K562 (cell line): ENCODE data around the gene CHRNB4. TPM values are rescaled to one million over a fixed set of nuclear protein-coding genes. Genes with fewer than 3 reads are reported as not detected.
A peak's percentile ranks its signal among the peaks of the same experiment; 100 is the strongest.

Source experiments
- ATAC-seq: fragments of 200-7000 bp; cut with Tn5 transposase; 3 replicates; pipeline ENCODE4 v1.9.1; 2020; ENCODE audit warnings: moderate library complexity
- BruUV-seq: library from RNA; stranded (reverse); fragments of 400-500 nt; replicated peaks from 2 replicates; lab custom pipeline; 2021; lab: Mats Ljungman, UMichigan
- CTCF ChIA-PET: fragments of 300-600 bp; formaldehyde crosslinking; extraction: SDS; loops from one replicate; lab custom pipeline; 2021; ENCODE audit warnings: low intra/inter-chr PET ratio; lab: Yijun Ruan, JAX
- POLR2A ChIA-PET: fragments of 300-600, 350-650 bp; sonication (Branson Sonifier 250); formaldehyde crosslinking; extraction: SDS; loops from one replicate; lab custom pipeline; 2021; ENCODE audit warnings: antibody characterized with exemption, inconsistent platforms; lab: Yijun Ruan, JAX
- DNase-seq, 4 experiments: peaks; one replicate each; pipeline versions ENCODE4 v3.0.0 to v3.0.0-alpha.2; 2011 to 2018; ENCODE audit warnings: low spot score in 3 of 4, mixed read lengths in 3 of 4; ENCODE audit errors: extremely low read depth in 1 of 4
- FAIRE-seq: peaks from 2 replicates; lab custom pipeline; 2011; peaks lifted over from hg19 to GRCh38; lab: Jason Lieb, UNC
- H2AFZ ChIP-seq: 2 replicates; pipeline ENCODE4 v1.6.0; 2011; ENCODE audit warnings: low read depth, low read length, control low read depth, inconsistent platforms
- H3K27ac ChIP-seq: fragments of 200-600 bp; 3 replicates; pipeline ENCODE4 v1.8.0; 2011; ENCODE audit warnings: low read depth, mild to moderate bottlenecking, control low read depth, inconsistent platforms, low read length, moderate library complexity, mixed read lengths; ENCODE audit errors: extremely low read depth
- H3K27me3 ChIP-seq, 2 experiments: fragments of 300-600 bp in 1 of 2; 2 replicates in 1 of 2; 3 replicates in 1 of 2; pipeline versions ENCODE4 v1.6.0 to v1.8.0; 2011; ENCODE audit warnings: inconsistent platforms in 2 of 2, low read length in 2 of 2, mild to moderate bottlenecking in 1 of 2, mixed read lengths in 1 of 2, moderate library complexity in 1 of 2; ENCODE audit not compliant: control insufficient read depth in 2 of 2, insufficient read depth in 2 of 2
- H3K36me3 ChIP-seq: fragments of 300-600 bp; 3 replicates; pipeline ENCODE4 v1.8.0; 2011; ENCODE audit warnings: mild to moderate bottlenecking, low read length, inconsistent platforms; ENCODE audit not compliant: control insufficient read depth, insufficient read depth
- H3K4me1 ChIP-seq, 2 experiments: fragments of 200-600 bp in 1 of 2; replicated peaks in 1 of 2; 2 replicates in 1 of 2; 3 replicates in 1 of 2; pipeline versions ENCODE4 v1.5.1 to v1.8.0; 2011; ENCODE audit warnings: inconsistent platforms in 2 of 2, low read length in 2 of 2, mild to moderate bottlenecking in 1 of 2, mixed read lengths in 1 of 2, moderate library complexity in 1 of 2; ENCODE audit not compliant: control insufficient read depth in 2 of 2, insufficient read depth in 2 of 2
- H3K4me2 ChIP-seq: 2 replicates; pipeline ENCODE4 v1.6.1; 2011; ENCODE audit warnings: low read length, control low read depth, inconsistent platforms, mixed read lengths; ENCODE audit not compliant: insufficient read depth
- H3K4me3 ChIP-seq: fragments of 200-600 bp; sonication (generic), shearing (Covaris generic); 2 replicates; pipeline ENCODE4 v1.5.1; 2016; ENCODE audit warnings: control low read depth, inconsistent platforms
- H3K79me2 ChIP-seq: fragments of 200-600 bp; 3 replicates; pipeline ENCODE4 v1.8.0; 2011; ENCODE audit warnings: low read length, inconsistent platforms; ENCODE audit not compliant: control insufficient read depth, insufficient read depth
- H3K9ac ChIP-seq, 2 experiments: 2 replicates each; pipeline versions ENCODE4 v1.6.0 to v1.6.1; 2011; ENCODE audit warnings: low read depth in 2 of 2, low read length in 2 of 2, control low read depth in 1 of 2, inconsistent platforms in 1 of 2, mild to moderate bottlenecking in 1 of 2, mixed read lengths in 1 of 2; ENCODE audit not compliant: insufficient read depth in 1 of 2
- H3K9me1 ChIP-seq: one replicate; pipeline ENCODE4 v1.6.0; 2011; ENCODE audit warnings: inconsistent platforms, mild to moderate bottlenecking, low read length, moderate library complexity; ENCODE audit not compliant: control insufficient read depth, insufficient read depth
- H3K9me3 ChIP-seq: replicated peaks from 2 replicates; pipeline ENCODE4 v1.5.1; 2011; ENCODE audit warnings: low read depth, low read length, inconsistent platforms; ENCODE audit not compliant: control insufficient read depth, insufficient read depth
- H4K20me1 ChIP-seq: replicated peaks from 2 replicates; pipeline ENCODE4 v1.6.1; 2011; ENCODE audit warnings: low read length, inconsistent platforms, mixed read lengths; ENCODE audit not compliant: control insufficient read depth, insufficient read depth
- C11orf30 ChIP-seq: fragments of 450-650 bp; IDR thresholded peaks from 2 replicates; pipeline ENCODE4 v1.6.1; 2016; ENCODE audit warnings: low read depth, mild to moderate bottlenecking
- CEBPB ChIP-seq: fragments of 450-650 bp; IDR thresholded peaks from 2 replicates; pipeline ENCODE4 v1.6.1; 2016; ENCODE audit warnings: missing genetic modification characterization, missing compliant biosample characterization
- MAFF ChIP-seq: IDR thresholded peaks from 2 replicates; pipeline ENCODE4 v1.6.1; 2012; ENCODE audit warnings: low read length, improper control_type of control experiment
- MAFG ChIP-seq: fragments of 450-650 bp; conservative IDR thresholded peaks from 2 replicates; pipeline ENCODE4 v1.6.1; 2016; ENCODE audit warnings: missing genetic modification characterization, missing compliant biosample characterization
- MAFK ChIP-seq: IDR thresholded peaks from 2 replicates; pipeline ENCODE4 v1.6.1; 2011; ENCODE audit warnings: low read length, improper control_type of control experiment
- NFE2 ChIP-seq: IDR thresholded peaks from 2 replicates; pipeline ENCODE4 v1.6.1; 2014; ENCODE audit warnings: antibody characterized with exemption, low read depth
- NFE2L1 ChIP-seq: fragments of 450-650 bp; IDR thresholded peaks from 2 replicates; pipeline ENCODE4 v1.6.1; 2016; ENCODE audit warnings: missing genetic modification characterization, low read depth, mild to moderate bottlenecking, missing compliant biosample characterization, moderate library complexity, borderline replicate concordance
- POU5F1 ChIP-seq: fragments of 150-350 bp; IDR thresholded peaks from 2 replicates; pipeline ENCODE4 v1.6.1; 2014; ENCODE audit warnings: borderline replicate concordance, low read length, low read depth, mild to moderate bottlenecking; ENCODE audit not compliant: partially characterized antibody
- RCOR1 ChIP-seq, 2 experiments: IDR thresholded peaks; 2 replicates each; pipeline ENCODE4 v1.6.1; 2012; ENCODE audit warnings: low read depth in 2 of 2, low read length in 2 of 2, borderline replicate concordance in 1 of 2, improper control_type of control experiment in 1 of 2
- RUNX1 ChIP-seq: sonication (generic); IDR thresholded peaks from 2 replicates; pipeline ENCODE4 v1.6.1; 2016; ENCODE audit warnings: antibody characterized with exemption, low read depth
- SIX5 ChIP-seq, 2 experiments: IDR thresholded peaks; 2 replicates each; pipeline ENCODE4 v1.6.1; 2011; ENCODE audit warnings: low read length in 2 of 2, borderline replicate concordance in 1 of 2, low read depth in 1 of 2, mild to moderate bottlenecking in 1 of 2, moderate library complexity in 1 of 2; ENCODE audit not compliant: insufficient read depth in 1 of 2
- ZNF184 ChIP-seq: sonication (generic); formaldehyde crosslinking; IDR thresholded peaks from 2 replicates; pipeline ENCODE4 v1.5.0; 2020; ENCODE audit warnings: missing genetic modification reagents
- ZNF316 ChIP-seq: fragments of 450-650 bp; IDR thresholded peaks from 2 replicates; pipeline ENCODE4 v1.6.1; 2016
- WGBS: fragments of 100-300 bp; shearing (Covaris generic); methylation state at CpG from one replicate; pipeline ENCODE4 v1.1.6; 2016; ENCODE audit warnings: low coverage, mixed read lengths; ENCODE audit not compliant: insufficient coverage; ENCODE audit errors: missing lambda C conversion rate; 5-methylcytosine and 5-hydroxymethylcytosine counted together
- in situ Hi-C: fragments of 300-500 bp; cut with MboI; formaldehyde crosslinking; loops from 4 replicates; pipeline ENCODE4 v1.15.0; 2018; ENCODE audit warnings: inconsistent platforms, mixed read lengths
- intact Hi-C: fragments of 100-400 bp; cut with micrococcal nuclease; formaldehyde crosslinking; loops from 2 replicates; pipeline ENCODE4 v1.14.2; 2022
- polyA plus RNA-seq, 8 experiments: library from polyadenylated mRNA; depleted of rRNA in 4 of 8; stranded (reverse) in 5 of 8; unstranded in 3 of 8; fragments of >200 nt; fragmentation: Nextera tagmentation in 2 of 8; fragmentation: Illumina TruSeq in 1 of 8; extraction: Ambion mirVana in 2 of 8; extraction: Trizol in 1 of 8; gene quantifications; 2 replicates each; pipeline versions ENCODE4 v1.2.1 to v1.2.3, GENCODE V29; 2011 to 2014; ENCODE audit warnings: inconsistent platforms in 1 of 8, missing spikeins in 1 of 8
- total RNA-seq, 7 experiments: library from RNA; depleted of rRNA in 6 of 7; stranded (reverse); fragments of >200 nt in 6 of 7; fragmentation: Illumina TruSeq in 2 of 7; extraction: Trizol in 2 of 7; gene quantifications; 2 replicates each; pipeline versions ENCODE4 v1.2.1 to v1.2.3, GENCODE V29; 2011 to 2021; ENCODE audit warnings: low replicate concordance in 1 of 7

CHRNB4 gene
- total and polyA plus RNA-seq, 9 of the 15 experiments (the other 6 are each of a cell fraction or from before 2014, with no cell fraction given) = 0.08 to 0.18 TPM; not detected in 7

GRCh38 chr15:78673476-78673875 lies 32.5 kb upstream of the CHRNB4 start:
- DNase-seq (no peak), FAIRE-seq (no peak), ATAC-seq (no peak)
- no peaks in the 10 kb centered on the region; a peak in 2 of 5 replicates for H3K4me1 ChIP-seq
- intact Hi-C loops (no loop called here), in situ Hi-C loops (no loop called here)
- H4K20me1 ChIP-seq = no peaks in the 10 kb centered on the region
- no peak for TF ChIP-seq SIX5 (IDR thresholded peaks at IDR 0.05; ENCODE audit: borderline replicate concordance in 1 of 2, insufficient read depth in 1 of 2, low read depth in 1 of 2, low read length in 2 of 2)
- no peaks in the 10 kb centered on the region for H3K9me3 ChIP-seq
- H3K4me3 ChIP-seq = no peak overlapping the region
- no peak overlapping the region for H3K4me2 ChIP-seq
- H3K9me1 ChIP-seq = no peaks in the 10 kb centered on the region
- H3K36me3 ChIP-seq = no peaks in the 10 kb centered on the region
- POLR2A ChIA-PET = no interaction called here
- CTCF ChIA-PET = no interaction called here
- no TSS peak for BruUV-seq
- H3K27ac ChIP-seq = no peak overlapping the region
- H2AFZ ChIP-seq = no peak overlapping the region
- 7% methylated on average over 4 of the region's 4 CpGs for WGBS
- H3K79me2 ChIP-seq = no peaks in the 10 kb centered on the region
- H3K27me3 ChIP-seq = peaks cover 2 to 22% of the 10 kb centered on the region in 2 experiments
- no peak overlapping the region for H3K9ac ChIP-seq

- ChIA-PET POLR2A (interaction anchor here (0.5 kb wide), 1 partner anchor 19 kb away, joined by 3 read pairs; no protein-coding TSS in a partner anchor), CTCF (no interaction called here)
- FAIRE-seq = peak; percentile 63
Measured at GRCh38 chr15:78672285-78673014, 31.4 kb upstream of the CHRNB4 start.

More at GRCh38 chr15:78672285-78673014, 31.4 kb upstream of the CHRNB4 start:
- H3K36me3 ChIP-seq = no peaks in the 10 kb centered on the region
- H3K4me3 ChIP-seq = no peak overlapping the region
- ATAC-seq (0 out of 3 replicates have a peak, but pooled peaks have one; percentile 47), DNase-seq (peak in 1 of 4 experiments; percentile 14)
- peaks cover 12 to 33% of the 10 kb centered on the region in 2 experiments for H3K27me3 ChIP-seq
- H3K27ac ChIP-seq = no peak overlapping the region
- no peaks in the 10 kb centered on the region for H4K20me1 ChIP-seq
- H3K4me1 ChIP-seq = no peaks in the 10 kb centered on the region; a peak in 2 of 5 replicates
- H3K4me2 ChIP-seq = no peak overlapping the region
- BruUV-seq = no TSS peak
- in situ Hi-C loops (no loop called here), intact Hi-C loops (no loop called here)
- no peaks in the 10 kb centered on the region for H3K9me3 ChIP-seq
- WGBS = 32% methylated on average over 9 of the region's 9 CpGs
- no peak overlapping the region for H3K9ac ChIP-seq
- no peaks in the 10 kb centered on the region for H3K9me1 ChIP-seq
- no peak overlapping the region; the same call in 1 of the 2 replicates for H2AFZ ChIP-seq
- TF ChIP-seq RUNX1 (no peak), POU5F1 (no peak), ZNF316 (peak; percentile 67; the same call in 1 of the 2 replicates), NFE2L1 (peak; percentile 56; the same call in 1 of the 2 replicates), MAFF (peak; percentile 59), C11orf30 (peak; percentile 58), MAFG (peak; percentile 76), NFE2 (peak; percentile 81), RCOR1 (IDR thresholded peaks at IDR 0.05; ENCODE audit: borderline replicate concordance in 1 of 2, low read depth in 2 of 2, low read length in 2 of 2) (no peak), MAFK (peak; percentile 57; the same call in 1 of the 2 replicates), ZNF184 (no peak), CEBPB (tag) (no peak)
- TF ChIP-seq, all 486 proteins: peak for 7
- H3K79me2 ChIP-seq = no peaks in the 10 kb centered on the region
